HepG2 (cell line): ENCODE measurements around the gene NXPE3. TPM values are rescaled to one million over a fixed set of nuclear protein-coding genes. Genes with fewer than 3 reads are reported as not detected.
A peak's percentile ranks its signal among the peaks of the same experiment; 100 is the strongest.

Source experiments
- ATAC-seq: fragments of 200-7000 bp; cut with Tn5 transposase; 3 replicates; pipeline ENCODE4 v1.9.1; 2020; ENCODE audit warnings: mild to moderate bottlenecking, moderate library complexity
- BruUV-seq: library from RNA; stranded (reverse); fragments of 400-500 nt; replicated peaks from 2 replicates; lab custom pipeline; 2021; lab: Mats Ljungman, UMichigan
- CTCF ChIA-PET: fragments of 300-600 bp; formaldehyde crosslinking; extraction: SDS; loops from one replicate; lab custom pipeline; 2021; ENCODE audit warnings: low total read pairs, inconsistent platforms, low intra/inter-chr PET ratio; lab: Yijun Ruan, JAX
- POLR2A ChIA-PET: fragments of 350-600 bp; sonication (Branson Sonifier 250); formaldehyde crosslinking; loops from one replicate; lab custom pipeline; 2020; ENCODE audit warnings: antibody characterized with exemption, inconsistent platforms; lab: Yijun Ruan, JAX
- DNase-seq: peaks from one replicate; pipeline ENCODE4 v3.0.0-alpha.2; 2015; ENCODE audit warnings: low spot score
- FAIRE-seq: peaks from 3 replicates; lab custom pipeline; 2011; peaks lifted over from hg19 to GRCh38; lab: Jason Lieb, UNC
- H2AFZ ChIP-seq: one replicate; pipeline ENCODE4 v1.6.1; 2011; ENCODE audit warnings: low read length, inconsistent platforms
- H3K27ac ChIP-seq: fragments of 300-600 bp; 3 replicates; pipeline ENCODE4 v1.8.0; 2011; ENCODE audit warnings: mixed run types, mild to moderate bottlenecking, mixed read lengths, low read length, inconsistent platforms; ENCODE audit not compliant: insufficient read depth; ENCODE audit errors: extremely low read length
- H3K27me3 ChIP-seq, 2 experiments: fragments of 200-600 bp in 1 of 2; 2 replicates in 1 of 2; 3 replicates in 1 of 2; pipeline versions ENCODE4 v1.6.0 to v1.8.0; 2011; ENCODE audit warnings: low read length in 2 of 2, mild to moderate bottlenecking in 2 of 2, moderate library complexity in 2 of 2, inconsistent platforms in 1 of 2; ENCODE audit not compliant: insufficient read depth in 2 of 2, control insufficient read depth in 1 of 2
- H3K36me3 ChIP-seq, 2 experiments: fragments of 200-600 bp in 1 of 2; replicated peaks in 1 of 2; 2 replicates in 1 of 2; 3 replicates in 1 of 2; pipeline versions ENCODE4 v1.5.1 to v1.8.0; 2011; ENCODE audit warnings: low read length in 2 of 2, inconsistent platforms in 1 of 2; ENCODE audit not compliant: insufficient read depth in 2 of 2, control insufficient read depth in 1 of 2
- H3K4me1 ChIP-seq: 2 replicates; pipeline ENCODE4 v1.5.1; 2012; ENCODE audit warnings: low read length, inconsistent platforms; ENCODE audit not compliant: insufficient read depth
- H3K4me2 ChIP-seq: 2 replicates; pipeline ENCODE4 v1.6.0; 2011; ENCODE audit warnings: low read depth, low read length, inconsistent platforms
- H3K4me3 ChIP-seq, 3 experiments: fragments of 200-600 bp in 1 of 3; sonication (generic), shearing (Covaris generic) in 1 of 3; replicated peaks in 1 of 3; 2 replicates each; pipeline ENCODE4 v1.5.1; 2011 to 2016; ENCODE audit warnings: low read length in 3 of 3, inconsistent platforms in 2 of 3, low read depth in 2 of 3, mild to moderate bottlenecking in 2 of 3, control low read depth in 1 of 3, mixed read lengths in 1 of 3; ENCODE audit not compliant: insufficient read depth in 1 of 3
- H3K79me2 ChIP-seq: one replicate; pipeline ENCODE4 v1.6.1; 2011; ENCODE audit warnings: low read length, inconsistent platforms; ENCODE audit not compliant: insufficient read depth
- H3K9ac ChIP-seq: 2 replicates; pipeline ENCODE4 v1.6.0; 2011; ENCODE audit warnings: mild to moderate bottlenecking, low read depth, low read length, inconsistent platforms; ENCODE audit not compliant: insufficient read depth
- H3K9me3 ChIP-seq: 2 replicates; pipeline ENCODE4 v1.5.1; 2012; ENCODE audit warnings: mild to moderate bottlenecking, low read length
- H4K20me1 ChIP-seq: 2 replicates; pipeline ENCODE4 v1.6.0; 2011; ENCODE audit warnings: inconsistent platforms, mild to moderate bottlenecking, low read length, moderate library complexity; ENCODE audit not compliant: insufficient read depth
- DNMT3B ChIP-seq: conservative IDR thresholded peaks from 2 replicates; pipeline ENCODE4 v1.6.1; 2016; ENCODE audit warnings: missing biosample characterization, control low read depth
- FOSL2 ChIP-seq: sonication (generic); formaldehyde crosslinking; IDR thresholded peaks from 2 replicates; pipeline ENCODE4 v1.4.0; 2020; ENCODE audit warnings: missing genetic modification reagents
- HNF1B ChIP-seq: sonication (generic); formaldehyde crosslinking; IDR thresholded peaks from 2 replicates; pipeline ENCODE4 v1.5.1; 2020; ENCODE audit warnings: mild to moderate bottlenecking, moderate library complexity, missing genetic modification reagents
- IKZF4 ChIP-seq: sonication (generic); formaldehyde crosslinking; IDR thresholded peaks from 2 replicates; pipeline ENCODE4 v1.5.1; 2020; ENCODE audit warnings: borderline replicate concordance, mild to moderate bottlenecking, low read depth, missing genetic modification reagents; ENCODE audit errors: not compliant biosample characterization
- KDM4B ChIP-seq: sonication (generic); formaldehyde crosslinking; IDR thresholded peaks from 2 replicates; pipeline ENCODE4 v1.4.0; 2020; ENCODE audit warnings: missing genetic modification reagents
- KLF9 ChIP-seq: IDR thresholded peaks from 2 replicates; pipeline ENCODE4 v1.6.1; 2016; ENCODE audit warnings: low read depth
- MAFF ChIP-seq: IDR thresholded peaks from 2 replicates; pipeline ENCODE4 v1.6.1; 2011; ENCODE audit warnings: low read depth, low read length, improper control_type of control experiment
- MAFG ChIP-seq: sonication (generic); formaldehyde crosslinking; IDR thresholded peaks from 2 replicates; pipeline ENCODE4 v1.5.1; 2020; ENCODE audit warnings: mild to moderate bottlenecking, missing genetic modification reagents
- MAFK ChIP-seq, 2 experiments: IDR thresholded peaks in 1 of 2; conservative IDR thresholded peaks in 1 of 2; 2 replicates each; pipeline ENCODE4 v1.6.1; 2011; ENCODE audit warnings: improper control_type of control experiment in 2 of 2, low read length in 2 of 2
- NFE2 ChIP-seq: sonication (generic); formaldehyde crosslinking; IDR thresholded peaks from 2 replicates; pipeline ENCODE4 v1.4.0; 2020; ENCODE audit warnings: missing genetic modification reagents
- NFE2L2 ChIP-seq: fragments of 150-350 bp; IDR thresholded peaks from 2 replicates; pipeline ENCODE4 v1.6.1; 2014; ENCODE audit warnings: low read length
- TEAD3 ChIP-seq: optimal IDR thresholded peaks from 2 replicates; pipeline ENCODE3; 2016; ENCODE audit warnings: borderline replicate concordance
- XRCC5 ChIP-seq: fragments of 200-400 bp; formaldehyde crosslinking; optimal IDR thresholded peaks from 2 replicates; pipeline ENCODE3; 2017; ENCODE audit warnings: mild to moderate bottlenecking, low read length
- ZBTB33 ChIP-seq: sonication (generic); formaldehyde crosslinking; IDR thresholded peaks from 2 replicates; pipeline ENCODE4 v1.4.0; 2020; ENCODE audit warnings: missing genetic modification reagents
- ZFX ChIP-seq: sonication (generic); formaldehyde crosslinking; IDR thresholded peaks from 2 replicates; pipeline ENCODE4 v1.4.0; 2020; ENCODE audit warnings: mild to moderate bottlenecking, low read depth, missing genetic modification reagents, moderate library complexity
- ZNF605 ChIP-seq: sonication (generic); formaldehyde crosslinking; IDR thresholded peaks from 2 replicates; pipeline ENCODE4 v1.8.0; 2022; ENCODE audit warnings: mild to moderate bottlenecking, missing genetic modification reagents
- WGBS: methylation state at CpG from one replicate; pipeline ENCODE4 v1.1.6; 2017; ENCODE audit warnings: low lambda C conversion rate; 5-methylcytosine and 5-hydroxymethylcytosine counted together
- in situ Hi-C: cut with HindIII; loops from 2 replicates; pipeline ENCODE4 v1.10.0; 2017; ENCODE audit warnings: low pct_unique_long_range_greater_than_20kb; ENCODE audit not compliant: extremely low pct_ligation_motif_present
- intact Hi-C: fragments of 100-400 bp; cut with micrococcal nuclease; formaldehyde crosslinking; loops from one replicate; pipeline ENCODE4 v1.10.0; 2022; ENCODE audit not compliant: unreplicated experiment
- polyA plus RNA-seq, 8 experiments: library from polyadenylated mRNA; depleted of rRNA in 3 of 8; stranded (reverse) in 7 of 8; unstranded in 1 of 8; fragments of >200 nt; fragmentation: Illumina TruSeq in 4 of 8; extraction: Trizol in 4 of 8; gene quantifications; 2 replicates each; pipeline versions ENCODE4 v1.2.1 to v1.2.3, GENCODE V29; 2011 to 2016; ENCODE audit warnings: low read depth in 4 of 8, missing spikeins in 1 of 8, mixed read lengths in 1 of 8; ENCODE audit not compliant: insufficient read depth in 1 of 8
- total RNA-seq, 5 experiments: library from RNA; depleted of rRNA; stranded (reverse); fragments of >200 nt; fragmentation: Illumina TruSeq; extraction: Trizol; gene quantifications; 2 replicates each; pipeline ENCODE4 v1.2.3, GENCODE V29; 2016; ENCODE audit warnings: low read depth in 1 of 5

Gene NXPE3
- total and polyA plus RNA-seq, 2 of the 13 experiments (the other 11 are each of a cell fraction or from before 2014, with no cell fraction given): 3.5 to 4.7 TPM

- TF ChIP-seq IKZF4 (CRISPR knock-in tag) (no peak), XRCC5 (peak; percentile 2), ZNF605 (no peak), TEAD3 (CRISPR knock-in tag) (no peak), HNF1B (0 out of 2 replicates have a peak, but pooled peaks have one; percentile 1), KLF9 (CRISPR knock-in tag) (no peak), DNMT3B (CRISPR knock-in tag) (no peak)
These were observed 891 bp downstream of the NXPE3 start (continued) for GRCh38 chr3:101779822-101780381.

GRCh38 chr3:101780661-101781060 lies 1.6 kb downstream of the NXPE3 start:
- no peak overlapping the region for H3K4me3 ChIP-seq

More at GRCh38 chr3:101780661-101781060, 1.6 kb downstream of the NXPE3 start:
- WGBS: 53% methylated on average over 2 of the region's 2 CpGs
- in situ Hi-C loops: no loop called here
- no peaks in the 10 kb centered on the region for H3K79me2 ChIP-seq
- TF ChIP-seq NFE2L2: peak; percentile 81; the same call in 1 of the 2 replicates
- no peak for TF ChIP-seq KDM4B (CRISPR knock-in tag)
- TF ChIP-seq MAFF: peak; percentile 93
- TF ChIP-seq MAFK (conservative IDR thresholded peaks at IDR 0.05 in 1 of 2, IDR thresholded peaks at IDR 0.05 in 1 of 2; ENCODE audit: low read length in 2 of 2): peak; percentile 95
- 0 out of 2 replicates have a peak, but pooled peaks have one; percentile 23 for TF ChIP-seq MAFG (CRISPR knock-in tag)
- TF ChIP-seq FOSL2 (CRISPR knock-in tag): peak; percentile 60
- TF ChIP-seq ZFX (CRISPR knock-in tag): no peak
- no peak for TF ChIP-seq ZBTB33 (CRISPR knock-in tag)
- peak; percentile 90; the same call in 1 of the 2 replicates for TF ChIP-seq NFE2 (CRISPR knock-in tag)
- peaks cover 0 to 3% of the 10 kb centered on the region in 2 experiments; a peak in 1 of 5 replicates for H3K36me3 ChIP-seq
- FAIRE-seq: no peak
- ChIA-PET POLR2A (no interaction called here), CTCF (no interaction called here)
- peaks cover 25% of the 10 kb centered on the region for H3K4me1 ChIP-seq
- intact Hi-C loops: no loop called here
- ATAC-seq: no peak
- no peaks in the 10 kb centered on the region for H3K9me3 ChIP-seq
- H3K9ac ChIP-seq: no peak overlapping the region
- no TSS peak for BruUV-seq
- H3K27ac ChIP-seq: no peak overlapping the region
- DNase-seq: peak; percentile 14
- H3K27me3 ChIP-seq: no peaks in the 10 kb centered on the region; a peak in 1 of 5 replicates
- H2AFZ ChIP-seq: no peak overlapping the region
- H3K4me2 ChIP-seq: no peak overlapping the region
- H4K20me1 ChIP-seq: no peaks in the 10 kb centered on the region
